T-cell (primary cell): ENCODE data around the gene PGAM2. TPM values are rescaled to one million over a fixed set of nuclear protein-coding genes. Genes with fewer than 3 reads are reported as not detected.

ENCODE experiments used
- ATAC-seq, 4 experiments: fragments of 200-7000 bp in 3 of 4; fragments of 150-1000 bp in 1 of 4; cut with Tn5 transposase; replicated peaks in 1 of 4; 1 replicate in 3 of 4; 2 replicates in 1 of 4; pipeline ENCODE4 v1.10.0; 2021; ENCODE audit warnings: moderate library complexity in 3 of 4, mild to moderate bottlenecking in 2 of 4, moderate number of reproducible peaks in 1 of 4
- CTCF ChIA-PET, 2 donors: fragments of 300-600 bp; sonication (Branson Sonifier 250); formaldehyde crosslinking; loops; one replicate each; lab custom pipeline; 2022; ENCODE audit warnings: antibody characterized with exemption in 2 of 2; lab: Charles Lee
- POLR2A ChIA-PET, 2 donors: fragments of 300-600 bp; sonication (Branson Sonifier 250); formaldehyde crosslinking; loops; one replicate each; lab custom pipeline; 2022; ENCODE audit warnings: antibody characterized with exemption in 2 of 2; lab: Charles Lee
- DNase-seq, 35 experiments: peaks; one replicate each; pipeline versions ENCODE4 v3.0.0 to v3.0.0-alpha.2; 2013 to 2023
- H3K27ac ChIP-seq: one replicate; pipeline ENCODE4 v1.5.1; 2013; ENCODE audit warnings: low read length
- H3K27me3 ChIP-seq, 2 experiments: replicated peaks in 1 of 2; 1 replicate in 1 of 2; 2 replicates in 1 of 2; pipeline versions ENCODE4 v1.6.1 to v1.7.0; 2013; ENCODE audit warnings: low read length in 1 of 2, mixed read lengths in 1 of 2; ENCODE audit not compliant: control insufficient read depth in 2 of 2, insufficient read depth in 2 of 2; ENCODE audit errors: extremely low read depth in 1 of 2
- H3K36me3 ChIP-seq, 2 donors: 1 replicate in 1 of 2; 2 replicates in 1 of 2; pipeline versions ENCODE4 v1.6.1 to v1.7.0; 2013; ENCODE audit warnings: low read length in 1 of 2; ENCODE audit not compliant: control insufficient read depth in 2 of 2, insufficient read depth in 1 of 2; ENCODE audit errors: extremely low read depth in 1 of 2
- H3K4me1 ChIP-seq, 2 experiments: 1 replicate in 1 of 2; 2 replicates in 1 of 2; pipeline versions ENCODE4 v1.6.1 to v1.7.0; 2013; ENCODE audit warnings: low read length in 2 of 2, mixed read lengths in 1 of 2; ENCODE audit not compliant: insufficient read depth in 2 of 2, control insufficient read depth in 1 of 2; ENCODE audit errors: extremely low read depth in 1 of 2
- H3K4me3 ChIP-seq, 2 donors: 1 replicate in 1 of 2; 2 replicates in 1 of 2; pipeline versions ENCODE4 v1.5.1 to v1.7.0; 2013; ENCODE audit warnings: mild to moderate bottlenecking in 2 of 2, low read length in 1 of 2, moderate library complexity in 1 of 2; ENCODE audit not compliant: control insufficient read depth in 1 of 2; ENCODE audit errors: extremely low read depth in 1 of 2
- H3K9me3 ChIP-seq: 2 replicates; pipeline ENCODE4 v1.7.0; 2013
- H3K27ac Mint-ChIP-seq, 2 donors: one replicate each; pipeline ENCODE4 v1.8.0; 2020 to 2021; ENCODE audit warnings: mild to moderate bottlenecking in 2 of 2, mixed read lengths in 2 of 2
- H3K27me3 Mint-ChIP-seq, 2 donors: one replicate each; pipeline ENCODE4 v1.8.0; 2021 to 2022; ENCODE audit warnings: mixed read lengths in 2 of 2
- H3K36me3 Mint-ChIP-seq: one replicate; pipeline ENCODE4 v1.8.0; 2021; ENCODE audit warnings: mixed read lengths
- H3K4me1 Mint-ChIP-seq, 3 donors: one replicate each; pipeline ENCODE4 v1.8.0; 2020 to 2022; ENCODE audit warnings: mixed read lengths in 3 of 3, mild to moderate bottlenecking in 1 of 3
- H3K4me3 Mint-ChIP-seq, 3 donors: one replicate each; pipeline ENCODE4 v1.8.0; 2020 to 2022; ENCODE audit warnings: mild to moderate bottlenecking in 3 of 3, mixed read lengths in 3 of 3, moderate library complexity in 3 of 3
- H3K9me3 Mint-ChIP-seq, 3 donors: one replicate each; pipeline ENCODE4 v1.8.0; 2020 to 2022; ENCODE audit warnings: mixed read lengths in 3 of 3
- WGBS: methylation state at CpG from one replicate; pipeline ENCODE4 v1.1.5; 2013; ENCODE audit warnings: missing lambda C conversion rate; ENCODE audit not compliant: insufficient coverage; 5-methylcytosine and 5-hydroxymethylcytosine counted together
- total RNA-seq, 35 experiments: library from RNA in 6 of 35; stranded (reverse) in 6 of 35; fragments of 120-200 nt in 1 of 35; gene quantifications; one replicate each; pipeline versions ENCODE4 v1.2.1 to v1.2.4 and lab custom pipeline; 2013 to 2026

The PGAM2 gene
- total RNA-seq, 5 donors from 2014 or later (not counting 1 experiment from before 2014, with no cell fraction given): 1.1 to 2.9 (median 1.7) TPM

GRCh38 chr7:44079331-44080021, 14.1 kb upstream of the PGAM2 start:
- no peaks in the 10 kb centered on the region for H3K9me3 Mint-ChIP-seq
- CTCF ChIA-PET: no interaction called here
- 94% methylated on average over 4 of the region's 11 CpGs for WGBS
- no peaks in the 10 kb centered on the region for H3K9me3 ChIP-seq
- H3K4me1 ChIP-seq: peaks cover 4 to 53% of the 10 kb centered on the region in 2 experiments
- peaks cover 35 to 59% of the 10 kb centered on the region in 2 donors for H3K36me3 ChIP-seq
- H3K4me1 Mint-ChIP-seq: peaks cover 32 to 42% (median 33%) of the 10 kb centered on the region in 3 donors
- no peak overlapping the region for H3K27ac ChIP-seq
- no peak for ATAC-seq
- H3K27me3 ChIP-seq: no peaks in the 10 kb centered on the region
- H3K27ac Mint-ChIP-seq: no peak overlapping the region
- H3K4me3 Mint-ChIP-seq: no peak overlapping the region
- H3K36me3 Mint-ChIP-seq: peaks cover 20% of the 10 kb centered on the region
- DNase-seq: no peak
- POLR2A ChIA-PET: no interaction called here
- H3K4me3 ChIP-seq: no peak overlapping the region
- H3K27me3 Mint-ChIP-seq: no peaks in the 10 kb centered on the region

GRCh38 chr7:44078521-44078920, 13.2 kb upstream of the PGAM2 start:
- Mint-ChIP-seq H3K36me3 (peaks cover 20% of the 10 kb centered on the region), H3K4me1 (peaks cover 30 to 40% (median 33%) of the 10 kb centered on the region in 3 donors), H3K4me3 (peak overlapping the region in 1 of 3 donors; percentile 31), H3K27ac (peak overlapping the region in 1 of 2 donors; percentile 61), H3K9me3 (no peaks in the 10 kb centered on the region), H3K27me3 (no peaks in the 10 kb centered on the region)
- DNase-seq (no peak), ATAC-seq (no peak)
- H3K27ac ChIP-seq: no peak overlapping the region
- H3K36me3 ChIP-seq: peaks cover 40 to 67% of the 10 kb centered on the region in 2 donors
- H3K4me3 ChIP-seq: no peak overlapping the region
- H3K9me3 ChIP-seq: no peaks in the 10 kb centered on the region
- peaks cover 4 to 63% of the 10 kb centered on the region in 2 experiments for H3K4me1 ChIP-seq
- 100% methylated on average over 4 of the region's 8 CpGs for WGBS
- ChIA-PET POLR2A (interaction anchor here in 1 of 2 donors (0.6 kb wide), 1 partner anchor 494 kb away, joined by 5 read pairs; no protein-coding TSS in a partner anchor), CTCF (no interaction called here)
- no peaks in the 10 kb centered on the region for H3K27me3 ChIP-seq

- no peaks in the 10 kb centered on the region for H3K9me3 ChIP-seq
- CTCF ChIA-PET: no interaction called here
- Mint-ChIP-seq H3K27me3 (no peaks in the 10 kb centered on the region), H3K27ac (peak overlapping the region; percentile 11 to 70), H3K36me3 (peaks cover 28% of the 10 kb centered on the region), H3K4me3 (no peak overlapping the region), H3K9me3 (no peaks in the 10 kb centered on the region), H3K4me1 (peaks cover 23 to 38% (median 27%) of the 10 kb centered on the region in 3 donors)
- peaks cover 4 to 63% of the 10 kb centered on the region in 2 experiments for H3K4me1 ChIP-seq
- peaks cover 40 to 76% of the 10 kb centered on the region in 2 donors for H3K36me3 ChIP-seq
- H3K27ac ChIP-seq: no peak overlapping the region
- no peaks in the 10 kb centered on the region for H3K27me3 ChIP-seq
- WGBS: 66% methylated on average over 5 of the region's 5 CpGs
- H3K4me3 ChIP-seq: no peak overlapping the region
- DNase-seq (no peak), ATAC-seq (no peak)
- POLR2A ChIA-PET: no interaction called here
These were observed 12.3 kb upstream of the PGAM2 start for GRCh38 chr7:44077681-44078091.

GRCh38 chr7:44077061-44077460, 11.7 kb upstream of the PGAM2 start:
- no peak for ATAC-seq
- Mint-ChIP-seq H3K27me3 (no peaks in the 10 kb centered on the region), H3K9me3 (no peaks in the 10 kb centered on the region), H3K4me1 (peaks cover 29 to 44% (median 29%) of the 10 kb centered on the region in 3 donors), H3K27ac (no peak overlapping the region), H3K4me3 (no peak overlapping the region), H3K36me3 (peaks cover 31% of the 10 kb centered on the region)
- peaks cover 4 to 67% of the 10 kb centered on the region in 2 experiments for H3K4me1 ChIP-seq
- peaks cover 40 to 78% of the 10 kb centered on the region in 2 donors for H3K36me3 ChIP-seq
- H3K27ac ChIP-seq: no peak overlapping the region
- no peaks in the 10 kb centered on the region for H3K27me3 ChIP-seq
- POLR2A ChIA-PET: no interaction called here
- CTCF ChIA-PET: no interaction called here
- no peak for DNase-seq
- no peak overlapping the region for H3K4me3 ChIP-seq
- WGBS: 94% methylated on average over 7 of the region's 9 CpGs
- no peaks in the 10 kb centered on the region for H3K9me3 ChIP-seq

GRCh38 chr7:44076101-44076895, 10.9 kb upstream of the PGAM2 start:
- Histone ChIP-seq H3K36me3 (peaks cover 40 to 78% of the 10 kb centered on the region in 2 donors), H3K9me3 (no peaks in the 10 kb centered on the region), H3K27me3 (no peaks in the 10 kb centered on the region), H3K4me3 (no peak overlapping the region), H3K27ac (no peak overlapping the region), H3K4me1 (peaks cover 3 to 60% of the 10 kb centered on the region in 2 experiments)
- no peak overlapping the region for H3K27ac Mint-ChIP-seq
- peaks cover 22 to 39% (median 27%) of the 10 kb centered on the region in 3 donors for H3K4me1 Mint-ChIP-seq
- H3K9me3 Mint-ChIP-seq: no peaks in the 10 kb centered on the region
- no peaks in the 10 kb centered on the region for H3K27me3 Mint-ChIP-seq
- WGBS: 95% methylated on average over 19 of the region's 20 CpGs
- H3K4me3 Mint-ChIP-seq: no peak overlapping the region
- ChIA-PET POLR2A (interaction anchor here in 1 of 2 donors (0.6 kb wide), 1 partner anchor 352 kb away, joined by 4 read pairs; no protein-coding TSS in a partner anchor), CTCF (no interaction called here)
- DNase-seq: no peak
- peaks cover 34% of the 10 kb centered on the region for H3K36me3 Mint-ChIP-seq
- no peak for ATAC-seq
